ENCODE results near the gene LRRC34.
A peak's percentile ranks its signal among the peaks of the same experiment; 100 is the strongest.

LRRC34 gene

DNA sequence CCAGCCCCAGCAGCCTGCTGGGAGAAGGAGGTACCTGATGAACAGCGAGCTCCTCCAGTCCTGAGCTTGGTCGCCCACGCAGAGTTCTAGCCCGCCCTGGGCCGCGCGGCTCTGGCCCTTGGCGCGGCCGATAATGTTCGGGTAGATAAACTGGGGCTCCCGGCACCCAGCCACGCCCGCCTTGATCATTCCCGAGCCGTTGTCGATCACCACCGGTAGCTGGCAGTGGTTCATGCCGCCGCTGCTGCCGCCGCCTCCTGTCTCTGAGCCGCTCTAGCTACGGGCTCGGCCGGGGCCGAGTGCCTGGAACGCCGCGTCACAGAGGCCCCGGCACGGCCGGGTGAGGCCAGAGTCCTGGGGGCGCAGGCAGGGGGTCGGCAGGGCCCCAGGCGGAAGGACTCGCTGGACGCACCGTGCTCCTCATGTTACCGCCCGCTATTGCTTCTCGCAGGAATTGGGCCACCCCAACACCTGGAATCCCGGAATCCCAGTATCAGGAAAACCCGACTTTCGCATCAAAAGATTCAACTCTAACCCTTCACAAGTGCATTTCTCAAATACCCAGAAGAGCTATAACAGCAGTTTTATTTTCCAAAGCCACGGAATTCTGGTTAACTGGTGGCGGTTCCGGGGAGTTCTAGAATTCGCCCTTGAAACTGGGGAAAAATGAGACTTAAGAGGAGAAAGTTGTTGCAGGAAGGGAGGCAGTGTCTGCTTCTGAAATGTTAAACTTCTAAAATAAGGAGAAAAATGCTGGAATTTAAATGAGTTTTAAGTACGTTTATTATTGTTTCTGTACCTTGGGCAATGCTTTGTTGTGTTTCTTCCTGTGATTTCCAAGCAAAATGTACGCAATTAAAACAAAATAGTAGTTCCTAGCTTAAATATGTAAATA is 43.2 kb downstream of the LRRC34 start, which contains the start of gene ACTRT3:
ACTRT3 (minus strand) TSS at position 275 of the 895 bp plus-strand sequence; CDS start at position 234, 41 bp downstream.
- peaks cover 7% of the 10 kb centered on the region for H3K36me3 ChIP-seq (ENCODE audit: low read depth)
- TF ChIP-seq CTCF (IDR thresholded peaks at IDR 0.05; ENCODE audit: poor library complexity, severe bottlenecking), result no peak
- peak within 1 kb of the TSS; percentile 76 for H3K27ac ChIP-seq (ENCODE audit: poor library complexity, severe bottlenecking)
- H3K4me3 ChIP-seq (ENCODE audit: severe bottlenecking), result peak within 1 kb of the TSS; percentile 62
- H3K9me3 ChIP-seq (ENCODE audit: severe bottlenecking), result no peaks in the 10 kb centered on the region
- H3K27me3 ChIP-seq (ENCODE audit: insufficient read depth, poor library complexity, severe bottlenecking), result no peaks in the 10 kb centered on the region
- H3K4me1 ChIP-seq (ENCODE audit: insufficient read depth, poor library complexity, severe bottlenecking), result peaks cover 5% of the 10 kb centered on the region
- peak; percentile 32 for ATAC-seq (ENCODE audit: low read depth)
- peak; percentile 73 for DNase-seq (ENCODE audit: low spot score)

DNA sequence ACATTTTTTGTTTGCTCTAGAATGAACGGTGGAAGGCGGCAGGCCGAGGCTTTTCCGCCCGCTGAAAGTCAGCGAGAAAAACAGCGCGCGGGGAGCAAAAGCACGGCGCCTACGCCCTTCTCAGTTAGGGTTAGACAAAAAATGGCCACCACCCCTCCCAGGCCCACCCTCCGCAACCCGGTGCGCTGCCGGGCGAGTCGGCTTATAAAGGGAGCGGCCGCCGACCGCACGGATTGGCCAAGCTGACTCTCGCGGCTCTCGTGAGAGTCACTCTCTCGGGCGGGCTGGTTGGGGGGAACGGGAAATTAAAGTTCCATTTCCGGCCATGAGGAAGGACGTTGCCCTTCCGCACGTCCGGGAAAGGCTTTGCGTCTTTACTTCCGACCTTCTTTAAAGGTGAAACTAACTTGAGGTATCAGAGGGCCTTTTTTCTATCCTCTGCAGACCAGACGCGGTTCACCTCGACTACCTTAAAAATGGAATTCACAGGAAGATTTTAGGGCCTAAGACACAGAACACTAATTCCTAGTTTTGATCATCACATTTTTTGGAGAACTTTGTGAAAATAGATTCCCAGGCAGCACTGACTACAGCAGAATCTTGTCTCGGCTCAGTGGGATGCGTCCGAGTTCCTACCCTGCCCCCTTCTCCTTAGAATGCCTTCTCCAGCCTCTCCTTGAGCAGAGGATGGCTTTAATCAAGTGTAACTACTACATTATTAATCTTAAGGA is 47.7 kb downstream of the LRRC34 start, which contains the start of gene TERC:
TERC (minus strand) TSS at position 179 of the 731 bp plus-strand sequence.
- TF ChIP-seq CTCF (IDR thresholded peaks at IDR 0.05; ENCODE audit: poor library complexity, severe bottlenecking), result no peak
- Histone ChIP-seq H3K4me1 (ENCODE audit: insufficient read depth, poor library complexity, severe bottlenecking) (peaks cover 5% of the 10 kb centered on the region), H3K9me3 (ENCODE audit: severe bottlenecking) (peaks cover 2% of the 10 kb centered on the region), H3K27me3 (ENCODE audit: insufficient read depth, poor library complexity, severe bottlenecking) (no peaks in the 10 kb centered on the region), H3K27ac (ENCODE audit: poor library complexity, severe bottlenecking) (peak within 1 kb of the TSS; percentile 80), H3K36me3 (ENCODE audit: low read depth) (no peaks in the 10 kb centered on the region), H3K4me3 (ENCODE audit: severe bottlenecking) (peak within 1 kb of the TSS; percentile 53)
- DNase-seq (ENCODE audit: low spot score) (peak; percentile 87), ATAC-seq (ENCODE audit: low read depth) (peak; percentile 84)

DNA sequence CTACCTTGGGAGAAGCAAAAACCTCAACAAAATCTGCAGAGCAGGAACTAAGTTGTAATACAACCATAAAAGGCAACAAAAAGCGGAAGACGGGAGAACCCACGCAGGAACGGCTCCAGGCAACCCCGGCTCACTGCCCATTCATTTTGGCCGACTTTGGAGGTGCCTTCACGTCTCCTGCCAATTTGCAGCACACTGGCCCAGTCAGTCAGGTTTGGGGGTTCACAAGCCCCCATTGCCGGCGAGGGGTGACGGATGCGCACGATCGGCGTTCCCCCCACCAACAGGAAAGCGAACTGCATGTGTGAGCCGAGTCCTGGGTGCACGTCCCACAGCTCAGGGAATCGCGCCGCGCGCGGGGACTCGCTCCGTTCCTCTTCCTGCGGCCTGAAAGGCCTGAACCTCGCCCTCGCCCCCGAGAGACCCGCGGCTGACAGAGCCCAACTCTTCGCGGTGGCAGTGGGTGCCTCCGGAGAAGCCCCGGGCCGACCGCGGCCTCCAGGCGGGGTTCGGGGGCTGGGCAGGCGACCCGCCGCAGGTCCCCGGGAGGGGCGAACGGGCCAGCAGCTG is 48.3 kb downstream of the LRRC34 start:
- TF ChIP-seq CTCF (IDR thresholded peaks at IDR 0.05; ENCODE audit: poor library complexity, severe bottlenecking), result no peak
- peak; percentile 58 for DNase-seq (ENCODE audit: low spot score)

DNA sequence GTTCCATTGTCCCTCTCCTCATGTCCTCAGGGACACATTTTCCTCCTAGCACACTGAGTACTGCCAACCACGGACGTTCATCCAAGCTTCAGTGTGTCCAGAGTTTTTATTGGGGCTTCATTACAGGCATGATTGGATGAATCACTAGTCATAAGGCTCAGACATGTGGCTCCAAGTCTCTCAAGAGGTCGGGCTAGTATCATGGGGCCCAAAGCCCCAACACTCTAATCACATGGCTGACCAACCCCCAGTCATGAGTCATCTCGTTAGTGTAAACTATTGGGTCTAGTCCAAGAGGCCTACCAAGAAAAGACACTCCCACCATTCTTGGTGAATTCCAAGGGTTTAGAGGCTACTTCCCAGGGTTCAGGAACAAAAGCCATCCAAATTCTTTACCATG is 52.2 kb downstream of the LRRC34 start:
- DNase-seq (ENCODE audit: low spot score), result no peak
- H3K27me3 ChIP-seq (ENCODE audit: insufficient read depth, poor library complexity, severe bottlenecking), result no peaks in the 10 kb centered on the region
- no peak for ATAC-seq (ENCODE audit: low read depth)
- H3K27ac ChIP-seq (ENCODE audit: poor library complexity, severe bottlenecking), result peak overlapping the region; percentile 75
- peaks cover 3% of the 10 kb centered on the region for H3K9me3 ChIP-seq (ENCODE audit: severe bottlenecking)
- TF ChIP-seq CTCF (IDR thresholded peaks at IDR 0.05; ENCODE audit: poor library complexity, severe bottlenecking), result no peak
- no peaks in the 10 kb centered on the region for H3K36me3 ChIP-seq (ENCODE audit: low read depth)
- no peak overlapping the region for H3K4me3 ChIP-seq (ENCODE audit: severe bottlenecking)
- peaks cover 21% of the 10 kb centered on the region for H3K4me1 ChIP-seq (ENCODE audit: insufficient read depth, poor library complexity, severe bottlenecking)

More for the DNA sequence above, 48.3 kb downstream of the LRRC34 start:
- peak overlapping the region; percentile 80 for H3K27ac ChIP-seq (ENCODE audit: poor library complexity, severe bottlenecking)
- H3K4me3 ChIP-seq (ENCODE audit: severe bottlenecking), result peak overlapping the region; percentile 53
- H3K4me1 ChIP-seq (ENCODE audit: insufficient read depth, poor library complexity, severe bottlenecking), result peaks cover 9% of the 10 kb centered on the region
- peaks cover 3% of the 10 kb centered on the region for H3K9me3 ChIP-seq (ENCODE audit: severe bottlenecking)
- no peaks in the 10 kb centered on the region for H3K36me3 ChIP-seq (ENCODE audit: low read depth)
- ATAC-seq (ENCODE audit: low read depth), result peak; percentile 24
- H3K27me3 ChIP-seq (ENCODE audit: insufficient read depth, poor library complexity, severe bottlenecking), result no peaks in the 10 kb centered on the region

All from RWPE2 (cell line).